GM19035 (cell line): Measurements from ENCODE around the gene GDPGP1.

ENCODE experiments used
- ATAC-seq: cut with Tn5 transposase; IDR thresholded peaks from one replicate; pipeline ENCODE4 v1.9.1; 2021; ENCODE audit not compliant: unreplicated experiment

The GDPGP1 gene

GRCh38 chr15:90294601-90295269 lies 60.7 kb downstream of the GDPGP1 start:
- no peak for ATAC-seq

DNA sequence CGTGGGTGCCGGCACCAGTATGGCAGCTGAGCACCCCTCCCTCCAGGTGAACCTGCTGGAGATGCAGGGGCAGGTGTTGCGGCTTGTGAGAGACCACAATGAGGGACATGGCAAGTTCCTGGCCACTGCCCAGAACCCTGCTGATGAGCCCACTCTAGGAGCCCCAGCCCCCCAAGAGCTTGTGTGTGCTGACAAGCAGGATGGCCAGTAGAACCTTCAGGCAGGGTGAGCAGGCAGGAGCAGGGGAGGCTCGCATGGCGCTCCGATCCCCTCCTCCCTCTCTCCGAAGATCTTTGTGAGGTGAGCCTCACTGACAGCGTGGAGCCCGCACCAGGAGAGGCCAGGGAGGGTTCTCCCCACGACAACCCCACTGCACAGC lies 61.2 kb downstream of the GDPGP1 start:
- no peak for ATAC-seq
